ENCODE results near the gene ZNF346. TPM values are rescaled to one million over a fixed set of nuclear protein-coding genes. Genes with fewer than 3 reads are reported as not detected.
A peak's percentile ranks its signal among the peaks of the same experiment; 100 is the strongest.

Gene ZNF346
- total RNA-seq, 4 donors from 2014 or later: 5.2 to 8.0 (median 6.8) TPM

GRCh38 chr5:177023303-177023664, 788 bp downstream of the ZNF346 start:
- peak overlapping the region; percentile 78 to 88 (median 86) for H3K27ac ChIP-seq
- DNase-seq (no peak), ATAC-seq (peak; percentile 30 to 36)
- H3K27me3 ChIP-seq: no peaks in the 10 kb centered on the region
- H3K9me3 ChIP-seq: no peaks in the 10 kb centered on the region
- intact Hi-C loops (cut with DNase I; ENCODE audit: low total_unique reads) (loop anchor here (10.0 kb wide), 1 partner anchor 638 kb away; the partner anchor contains the start of genes HIGD2A and NOP16), in situ Hi-C loops (cut with MboI; ENCODE audit: low sequenced_read_pairs in 4 of 4) (loop anchor here in 1 of 4 donors (25.0 kb wide), 1 partner anchor 486 kb away; the partner anchor contains the start of genes CDHR2 and RNF44)
- TF ChIP-seq POLR2A (IDR thresholded peaks at IDR 0.05): no peak
- TF ChIP-seq CTCF (IDR thresholded peaks at IDR 0.05 in 4 of 5, conservative IDR thresholded peaks at IDR 0.05 in 1 of 5): no peak
- H3K36me3 ChIP-seq: no peaks in the 10 kb centered on the region
- peaks cover 17 to 24% of the 10 kb centered on the region in 2 donors for H3K4me1 ChIP-seq
- H3K4me3 ChIP-seq: peak overlapping the region; percentile 67 to 98 (median 88)

- no peaks in the 10 kb centered on the region for H3K27me3 ChIP-seq
- intact Hi-C loops (cut with DNase I; ENCODE audit: low total_unique reads): loop anchor here (10.0 kb wide), 1 partner anchor 640 kb away; the partner anchor contains the start of genes HIGD2A and NOP16
- H3K27ac ChIP-seq: peak overlapping the region; percentile 0 to 78 (median 52)
- no peaks in the 10 kb centered on the region for H3K36me3 ChIP-seq
- ATAC-seq (no peak), DNase-seq (no peak)
- TF ChIP-seq POLR2A (IDR thresholded peaks at IDR 0.05) (no peak), CTCF (IDR thresholded peaks at IDR 0.05 in 4 of 5, conservative IDR thresholded peaks at IDR 0.05 in 1 of 5) (no peak)
- peaks cover 17 to 24% of the 10 kb centered on the region in 2 donors for H3K4me1 ChIP-seq
- no peak overlapping the region for H3K4me3 ChIP-seq
- in situ Hi-C loops (cut with MboI; ENCODE audit: low sequenced_read_pairs in 4 of 4): loop anchor here in 1 of 4 donors (25.0 kb wide), 1 partner anchor 487 kb away; the partner anchor contains the start of genes CDHR2 and RNF44
- no peaks in the 10 kb centered on the region for H3K9me3 ChIP-seq
Measured at GRCh38 chr5:177024559-177024958, 2.1 kb downstream of the ZNF346 start.

GRCh38 chr5:177025101-177025601, 2.7 kb downstream of the ZNF346 start:
- Histone ChIP-seq H3K4me1 (peaks cover 17 to 24% of the 10 kb centered on the region in 2 donors), H3K9me3 (no peaks in the 10 kb centered on the region), H3K4me3 (no peak overlapping the region), H3K27me3 (no peaks in the 10 kb centered on the region), H3K27ac (peak overlapping the region in 3 of 4 donors; percentile 44 to 78 (median 59)), H3K36me3 (no peaks in the 10 kb centered on the region)
- no peak for ATAC-seq
- in situ Hi-C loops (cut with MboI; ENCODE audit: low sequenced_read_pairs in 4 of 4) (no loop called here), intact Hi-C loops (cut with DNase I; ENCODE audit: low total_unique reads) (loop anchor here (10.0 kb wide), 1 partner anchor 640 kb away; the partner anchor contains the start of genes HIGD2A and NOP16)
- DNase-seq: no peak
- TF ChIP-seq CTCF (IDR thresholded peaks at IDR 0.05 in 4 of 5, conservative IDR thresholded peaks at IDR 0.05 in 1 of 5) (no peak), POLR2A (IDR thresholded peaks at IDR 0.05) (no peak)

DNA sequence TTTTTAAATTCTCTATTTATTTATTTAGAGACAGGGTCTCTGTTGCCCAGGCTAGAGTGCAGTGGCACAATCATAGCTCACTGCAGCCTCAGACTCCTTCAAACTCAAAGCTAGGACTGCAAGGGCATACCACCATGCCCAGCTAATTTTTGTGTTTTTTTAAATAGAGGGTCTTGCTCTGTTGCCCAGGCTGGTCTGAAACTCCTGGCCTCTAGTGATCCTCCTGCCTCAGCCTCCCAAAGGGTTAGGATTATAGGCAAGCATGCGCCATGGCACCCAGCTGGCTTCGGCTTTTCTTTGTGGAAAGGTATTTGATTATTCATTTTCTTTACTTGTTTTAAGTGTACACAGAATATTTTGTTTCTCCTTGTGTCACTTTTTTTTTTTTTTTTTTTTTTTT, 5.2 kb downstream of the ZNF346 start:
- DNase-seq: no peak
- H3K4me3 ChIP-seq: no peak overlapping the region
- H3K27ac ChIP-seq: no peak overlapping the region

More for the DNA sequence above, 5.2 kb downstream of the ZNF346 start:
- H3K36me3 ChIP-seq: no peaks in the 10 kb centered on the region
- H3K4me1 ChIP-seq: peaks cover 17% of the 10 kb centered on the region in 2 donors
- no peak for ATAC-seq
- intact Hi-C loops (cut with DNase I; ENCODE audit: low total_unique reads): loop anchor here (10.0 kb wide), 1 partner anchor 643 kb away; the partner anchor contains the start of genes HIGD2A and NOP16
- TF ChIP-seq CTCF (IDR thresholded peaks at IDR 0.05 in 4 of 5, conservative IDR thresholded peaks at IDR 0.05 in 1 of 5): no peak
- no peak for TF ChIP-seq POLR2A (IDR thresholded peaks at IDR 0.05)
- no peaks in the 10 kb centered on the region for H3K9me3 ChIP-seq
- no peaks in the 10 kb centered on the region for H3K27me3 ChIP-seq
- in situ Hi-C loops (cut with MboI; ENCODE audit: low sequenced_read_pairs in 4 of 4): no loop called here

All from gastrocnemius medialis (tissue), 4 donors.